ENCODE results near the gene FBLN2. TPM values are rescaled to one million over a fixed set of nuclear protein-coding genes. Genes with fewer than 3 reads are reported as not detected.
A peak's percentile ranks its signal among the peaks of the same experiment; 100 is the strongest.

The FBLN2 gene
- total and polyA plus RNA-seq, 7 donors: 12.8 to 59.4 (median 24.9) TPM

GRCh38 chr3:13665582-13666226, 116.8 kb downstream of the FBLN2 start:
- WGBS, 3 donors: 35 to 40% (median 36%) methylated on average over 16 of the region's 16 CpGs
- H3K27me3 ChIP-seq (ENCODE audit: insufficient read depth in 3 of 3, low read length in 2 of 3): peaks cover 0 to 32% (median 5%) of the 10 kb centered on the region in 3 donors
- H3K27ac ChIP-seq: no peak overlapping the region
- no peak for TF ChIP-seq CTCF (IDR thresholded peaks at IDR 0.05)
- intact Hi-C loops (cut with DNase I): no loop called here
- no peaks in the 10 kb centered on the region for H3K9me3 ChIP-seq
- H3K4me3 ChIP-seq: no peak overlapping the region
- no peaks in the 10 kb centered on the region for H3K36me3 ChIP-seq (ENCODE audit: insufficient read depth in 1 of 2, low read depth in 1 of 2)
- ATAC-seq (no peak), DNase-seq (no peak)
- H3K4me1 ChIP-seq: no peaks in the 10 kb centered on the region

DNA sequence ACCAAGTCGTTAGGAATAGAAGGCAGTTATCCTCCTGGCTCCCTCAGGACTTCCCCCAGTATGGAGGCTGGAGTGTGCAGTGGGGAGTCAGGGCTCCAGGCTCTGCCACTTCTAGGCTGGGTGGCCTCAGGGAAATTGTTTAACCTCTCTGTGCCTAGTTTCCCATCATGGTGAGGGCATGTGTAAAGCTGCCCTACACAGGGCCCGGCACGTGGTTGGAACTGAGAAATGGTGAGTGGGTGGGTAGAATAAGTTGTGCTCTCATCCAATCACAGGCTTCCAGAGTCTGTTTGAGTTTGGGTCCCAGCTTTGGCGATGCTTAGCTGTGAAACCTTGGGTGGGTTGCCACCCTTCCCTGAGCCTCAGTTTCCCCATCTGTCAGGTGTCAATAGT, 117.3 kb downstream of the FBLN2 start:
- Histone ChIP-seq H3K36me3 (ENCODE audit: insufficient read depth in 1 of 2, low read depth in 1 of 2) (no peaks in the 10 kb centered on the region), H3K4me3 (no peak overlapping the region), H3K27ac (no peak overlapping the region), H3K4me1 (no peaks in the 10 kb centered on the region), H3K9me3 (no peaks in the 10 kb centered on the region), H3K27me3 (ENCODE audit: insufficient read depth in 3 of 3, low read length in 2 of 3) (peaks cover 0 to 36% (median 5%) of the 10 kb centered on the region in 3 donors)
- 65 to 73% (median 68%) methylated on average over 4 of the region's 4 CpGs for WGBS, 3 donors
- TF ChIP-seq CTCF (IDR thresholded peaks at IDR 0.05): no peak
- DNase-seq: peak in 1 of 2 donors; percentile 8
- intact Hi-C loops (cut with DNase I): no loop called here
- ATAC-seq: no peak

DNA sequence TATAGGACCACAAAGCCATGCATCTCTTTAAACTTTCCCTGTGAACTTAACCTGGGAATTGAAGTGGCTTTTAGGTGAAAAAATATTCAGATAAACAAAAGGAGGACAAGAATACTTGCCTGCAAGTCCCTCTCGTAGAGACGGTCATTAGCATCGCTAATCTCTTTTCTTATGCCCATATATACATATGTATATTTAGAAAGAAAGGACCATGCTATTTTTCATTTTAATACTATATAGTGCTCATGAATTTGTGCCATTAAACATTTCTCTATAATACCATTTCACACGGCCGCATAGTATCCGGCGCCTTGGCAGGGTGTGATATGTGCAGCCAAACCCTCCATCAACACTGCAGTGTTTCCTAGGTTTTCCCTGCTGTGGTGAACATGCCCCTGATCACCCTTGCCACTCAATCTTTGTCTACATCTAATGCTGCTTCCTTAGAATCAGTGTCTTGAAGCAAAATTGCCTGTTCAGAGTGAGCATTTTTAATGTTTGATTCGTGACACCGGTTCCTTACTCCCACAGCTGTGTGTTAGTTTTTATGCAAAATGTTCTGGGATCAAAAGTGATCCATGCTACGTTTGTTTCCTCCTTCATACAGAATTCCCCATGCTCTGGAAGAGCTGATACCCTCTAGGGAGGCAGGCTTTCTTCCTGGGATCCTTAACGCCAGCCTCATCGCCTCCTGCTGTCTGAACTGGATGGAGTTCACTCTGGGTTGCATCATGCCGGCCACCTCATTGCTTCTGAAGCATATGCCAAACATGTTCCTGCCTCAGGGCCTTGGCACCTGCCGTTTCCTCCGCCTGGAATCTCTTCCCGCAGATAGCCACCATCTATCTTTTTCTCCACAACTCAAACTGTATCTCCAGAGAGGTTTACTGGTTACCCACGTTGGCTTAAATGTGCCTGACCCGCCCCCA, 118.1 kb downstream of the FBLN2 start:
- no peak for ATAC-seq
- no peaks in the 10 kb centered on the region for H3K36me3 ChIP-seq (ENCODE audit: insufficient read depth in 1 of 2, low read depth in 1 of 2)
- no peak for TF ChIP-seq CTCF (IDR thresholded peaks at IDR 0.05)
- no peaks in the 10 kb centered on the region for H3K4me1 ChIP-seq
- H3K9me3 ChIP-seq: no peaks in the 10 kb centered on the region
- no peak for DNase-seq
- peaks cover 0 to 41% (median 5%) of the 10 kb centered on the region in 3 donors for H3K27me3 ChIP-seq (ENCODE audit: insufficient read depth in 3 of 3, low read length in 2 of 3)
- intact Hi-C loops (cut with DNase I): no loop called here
- H3K4me3 ChIP-seq: no peak overlapping the region
- no peak overlapping the region for H3K27ac ChIP-seq
- 68 to 70% (median 68%) methylated on average over 18 of the region's 18 CpGs for WGBS, 3 donors

- TF ChIP-seq CTCF (IDR thresholded peaks at IDR 0.05): no peak
- 61 to 67% (median 63%) methylated on average over 5 of the region's 5 CpGs for WGBS, 3 donors
- Histone ChIP-seq H3K27me3 (ENCODE audit: insufficient read depth in 3 of 3, low read length in 2 of 3) (peaks cover 0 to 41% (median 5%) of the 10 kb centered on the region in 3 donors), H3K4me3 (no peak overlapping the region), H3K36me3 (ENCODE audit: insufficient read depth in 1 of 2, low read depth in 1 of 2) (no peaks in the 10 kb centered on the region), H3K9me3 (no peaks in the 10 kb centered on the region), H3K27ac (no peak overlapping the region), H3K4me1 (no peaks in the 10 kb centered on the region)
- intact Hi-C loops (cut with DNase I): no loop called here
- DNase-seq (no peak), ATAC-seq (no peak)
These were observed 119.2 kb downstream of the FBLN2 start for GRCh38 chr3:13668136-13668535.
